ENCODE measurements around the gene WDR37.

WDR37 gene

DNA sequence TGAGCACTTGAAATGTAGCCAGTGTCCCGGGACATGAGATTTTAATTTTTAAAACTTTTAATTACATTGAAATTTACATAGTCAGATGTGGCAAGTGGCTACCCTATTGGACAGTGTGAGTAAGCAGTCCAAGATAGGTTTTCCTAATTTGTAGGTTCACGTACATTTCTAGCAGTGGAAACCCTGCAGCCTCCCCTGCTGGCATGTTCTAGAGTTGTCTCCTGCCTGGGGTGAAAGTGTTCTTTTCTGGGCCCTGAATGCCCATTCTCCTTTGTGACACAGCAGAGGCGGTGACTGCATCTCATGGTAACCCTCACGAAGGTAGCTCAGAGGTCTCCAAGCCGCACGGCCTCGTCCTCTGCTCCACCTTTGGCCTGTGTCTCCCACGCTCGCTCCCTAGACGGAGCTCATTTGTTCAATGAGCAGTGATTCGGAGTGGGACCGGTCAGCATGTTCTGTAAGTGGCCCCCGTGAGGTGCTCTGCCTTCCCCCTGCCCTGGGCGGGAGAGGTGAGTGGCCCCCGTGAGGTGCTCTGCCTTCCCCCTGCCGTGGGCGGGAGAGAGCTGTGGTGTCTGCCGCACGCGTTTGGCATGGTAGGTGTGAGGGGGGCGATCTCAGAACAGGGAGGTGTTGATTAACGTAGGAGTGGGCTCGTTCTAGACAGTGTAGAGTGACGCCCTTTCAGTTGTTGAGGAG is 18.0 kb downstream of the WDR37 start:
- no peak for DNase-seq (ENCODE audit: low spot score)

DNA sequence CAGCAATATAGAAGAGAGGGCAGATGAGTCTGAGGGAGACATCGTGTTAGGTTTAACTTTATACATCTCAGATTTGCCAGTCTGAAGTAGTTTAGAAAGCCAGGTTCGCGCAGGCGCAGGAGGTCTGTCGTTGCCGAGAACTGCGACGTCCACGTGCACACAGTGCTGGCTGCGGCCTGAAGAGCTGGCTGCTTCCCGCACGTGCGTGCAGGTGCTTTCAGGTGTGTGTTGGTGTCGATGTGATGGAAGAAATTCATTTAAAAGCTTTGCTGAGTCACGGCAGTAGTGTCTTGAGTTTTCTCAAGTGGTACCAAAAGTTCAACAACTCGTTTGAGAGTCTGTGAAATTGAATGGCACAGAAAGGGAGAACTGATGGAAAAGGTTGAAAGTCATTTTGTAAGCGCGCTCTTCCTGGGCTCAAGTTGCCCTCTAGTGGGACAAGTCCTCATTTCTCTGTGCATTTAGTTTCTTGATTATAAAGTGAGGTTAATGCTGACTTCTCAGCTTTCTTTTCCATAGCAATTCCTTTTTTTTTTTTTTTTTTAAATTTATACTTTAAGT is 18.6 kb downstream of the WDR37 start:
- DNase-seq (ENCODE audit: low spot score), result no peak

DNA sequence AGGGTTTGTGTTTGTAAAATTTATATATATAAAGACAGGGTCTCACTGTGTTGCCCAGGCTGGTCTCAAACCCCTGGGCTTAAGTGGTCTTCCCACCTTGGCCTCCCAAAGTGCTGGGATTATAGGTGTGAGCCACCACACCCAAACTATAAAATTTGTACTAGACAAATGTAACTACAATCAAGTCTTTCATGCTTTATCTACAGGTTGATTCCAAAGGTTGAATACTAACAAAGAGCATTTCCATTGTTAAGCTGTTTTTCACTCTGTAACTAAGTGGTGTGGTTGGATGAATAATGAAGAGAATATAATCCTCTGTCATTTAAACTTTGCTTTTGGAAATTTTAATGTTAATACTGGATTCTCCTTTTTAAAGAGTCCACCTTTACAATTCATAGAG is 22.5 kb downstream of the WDR37 start:
- no peak for DNase-seq (ENCODE audit: low spot score)

DNA sequence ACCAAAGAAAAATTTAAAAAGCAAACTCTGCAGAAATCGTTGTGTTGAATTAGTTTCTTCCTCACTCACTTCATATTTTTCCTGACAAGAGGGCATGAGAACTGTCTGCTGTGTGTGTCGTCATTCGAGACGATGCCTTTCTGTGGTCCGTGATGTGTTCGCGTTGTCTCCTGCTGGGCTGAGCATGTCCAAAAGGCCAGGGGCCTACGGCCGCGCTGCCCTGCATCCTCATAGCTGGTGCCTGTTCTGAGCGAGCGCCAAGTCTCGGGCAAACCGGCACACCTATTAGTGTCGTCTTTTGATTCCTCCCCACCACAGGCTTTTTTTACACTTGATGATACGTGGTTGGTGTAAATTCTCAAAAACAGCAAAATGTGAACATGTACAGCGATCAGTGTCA is 27.4 kb downstream of the WDR37 start:
- no peak for DNase-seq (ENCODE audit: low spot score)

DNA sequence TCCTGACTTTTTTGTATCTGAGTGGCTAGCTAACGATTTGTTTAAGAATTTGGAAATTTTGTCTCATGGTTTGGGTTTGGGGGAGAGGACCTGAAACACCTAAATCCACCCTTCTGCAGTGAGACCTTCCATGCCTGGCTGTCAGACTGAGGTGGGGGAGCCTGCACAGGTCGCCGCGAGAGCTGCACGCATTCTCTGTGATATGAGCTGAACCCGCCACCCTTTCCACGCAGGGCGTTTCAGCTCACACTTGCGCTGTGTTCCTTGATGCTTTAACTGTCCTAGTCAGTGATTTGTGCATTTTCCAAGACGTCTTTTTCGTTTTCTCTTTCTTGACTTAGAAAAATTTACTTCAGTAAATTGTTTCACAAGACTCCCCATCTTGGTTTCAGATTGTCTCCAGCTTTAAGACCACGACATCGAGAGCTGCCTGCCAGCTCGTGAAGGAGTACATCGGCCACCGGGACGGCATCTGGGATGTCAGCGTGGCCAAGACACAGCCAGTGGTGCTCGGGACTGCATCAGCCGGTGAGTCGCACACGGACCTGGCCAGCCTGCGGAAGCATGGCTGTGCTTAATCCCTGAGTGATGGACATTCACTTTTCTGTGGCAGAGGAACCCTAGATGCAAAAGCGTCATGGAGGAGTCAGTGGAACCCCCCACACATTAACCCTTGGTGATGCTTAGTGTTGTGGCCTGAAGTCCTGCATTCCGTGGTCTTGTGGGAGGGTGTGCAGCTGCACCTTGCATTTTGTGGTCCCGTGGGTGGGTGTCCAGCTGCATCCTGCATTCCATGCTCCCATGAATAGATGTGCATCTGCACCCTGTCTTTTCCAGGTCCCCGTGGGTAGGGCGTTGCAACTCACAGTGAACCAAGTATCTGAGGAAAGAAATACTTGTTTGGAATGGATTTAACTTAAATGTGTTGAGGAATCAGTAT is 28.1 kb downstream of the WDR37 start:
- DNase-seq (ENCODE audit: low spot score), result no peak

DNA sequence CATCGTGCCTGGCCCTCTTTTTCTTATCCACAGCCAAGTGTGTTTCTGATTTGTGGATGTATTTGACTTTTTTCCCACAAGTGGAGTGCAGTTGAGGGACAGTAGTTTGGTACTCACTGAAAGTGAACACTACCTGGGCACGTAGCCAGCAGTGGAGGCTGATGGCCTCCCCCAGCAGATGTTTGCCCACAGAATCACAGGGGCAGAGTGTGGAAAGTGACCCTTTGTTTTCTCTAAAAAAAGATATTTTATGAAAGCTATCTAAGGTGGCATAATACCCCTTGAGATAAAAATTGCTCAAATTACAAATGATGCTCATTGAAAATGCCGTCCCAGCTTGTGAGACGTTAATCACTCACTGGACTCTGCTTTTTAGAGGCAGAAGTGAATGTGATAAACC is 29.1 kb downstream of the WDR37 start:
- DNase-seq (ENCODE audit: low spot score), result no peak

DNA sequence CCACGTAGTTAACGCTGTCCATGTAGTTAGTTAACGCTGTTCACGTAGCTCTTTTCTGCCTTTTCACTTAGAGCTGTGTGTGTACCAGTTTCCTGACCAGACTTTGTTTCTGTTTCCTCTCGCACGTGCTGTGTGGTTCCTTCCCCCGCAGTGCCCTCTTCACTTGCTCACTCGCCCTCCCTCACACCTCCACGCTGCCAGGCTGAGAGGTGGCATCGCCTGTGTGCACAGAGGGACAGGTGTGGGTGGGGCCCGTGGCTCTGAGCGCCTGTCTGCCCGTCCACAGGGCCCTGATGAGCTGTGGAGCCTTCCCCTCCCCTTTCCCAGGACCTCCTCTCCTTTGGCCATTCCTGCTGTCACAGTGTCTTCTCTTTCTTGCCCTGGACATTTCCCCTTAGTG is 30.6 kb downstream of the WDR37 start:
- DNase-seq (ENCODE audit: low spot score), result no peak

DNA sequence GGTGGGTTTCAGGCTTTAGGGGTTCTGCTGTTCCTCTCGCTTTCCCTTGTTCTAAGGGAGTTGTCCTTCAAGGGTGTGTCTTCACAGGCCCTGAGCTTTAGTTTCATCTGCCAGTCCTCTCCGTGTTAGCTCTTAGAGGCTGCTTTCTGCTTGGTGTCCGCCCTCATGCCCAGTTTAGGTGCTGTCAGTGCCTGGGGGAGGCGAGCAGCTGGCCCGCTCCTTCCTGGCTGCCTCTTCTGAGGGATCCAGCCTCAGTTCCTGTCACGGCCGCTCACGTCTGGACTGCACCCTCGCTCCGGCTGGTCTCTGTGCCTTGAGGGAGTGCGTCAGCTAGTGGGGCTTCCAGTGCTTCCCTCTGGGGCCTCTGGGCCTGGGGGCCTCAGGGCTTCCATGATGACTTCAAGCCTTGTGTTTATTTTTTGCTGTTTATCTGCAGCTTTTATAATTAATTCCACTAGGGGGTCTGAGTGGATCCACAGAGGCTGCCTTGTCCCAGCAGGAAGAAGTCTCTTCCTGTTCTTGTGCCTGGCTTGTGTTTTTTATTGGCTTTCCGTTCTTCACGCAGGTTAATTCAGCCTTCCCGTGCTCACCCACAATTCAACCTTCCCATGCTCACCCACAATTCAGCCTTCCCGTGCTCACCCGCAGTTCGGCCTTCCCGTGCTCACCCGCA is 33.0 kb downstream of the WDR37 start:
- no peak for DNase-seq (ENCODE audit: low spot score)

DNA sequence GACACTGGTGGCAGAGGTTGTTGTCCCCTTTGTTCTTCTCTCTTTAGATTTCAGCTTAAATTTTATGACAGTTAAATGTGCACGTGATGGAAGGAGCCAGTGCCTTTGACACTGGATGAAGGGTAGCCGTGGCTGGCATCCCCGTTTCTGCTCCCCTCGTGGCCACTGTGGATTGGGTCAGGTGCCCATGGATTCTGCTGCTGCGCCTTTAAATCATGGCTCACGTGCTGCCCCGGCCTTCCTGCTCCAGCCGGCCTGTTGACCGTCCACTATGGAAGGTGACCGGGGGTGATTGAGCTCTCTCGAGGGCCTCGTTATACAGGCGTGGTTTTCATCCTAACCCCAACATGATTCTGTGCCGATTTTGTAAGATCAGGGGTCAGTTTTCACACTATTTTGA is 34.5 kb downstream of the WDR37 start:
- DNase-seq (ENCODE audit: low spot score), result no peak

DNA sequence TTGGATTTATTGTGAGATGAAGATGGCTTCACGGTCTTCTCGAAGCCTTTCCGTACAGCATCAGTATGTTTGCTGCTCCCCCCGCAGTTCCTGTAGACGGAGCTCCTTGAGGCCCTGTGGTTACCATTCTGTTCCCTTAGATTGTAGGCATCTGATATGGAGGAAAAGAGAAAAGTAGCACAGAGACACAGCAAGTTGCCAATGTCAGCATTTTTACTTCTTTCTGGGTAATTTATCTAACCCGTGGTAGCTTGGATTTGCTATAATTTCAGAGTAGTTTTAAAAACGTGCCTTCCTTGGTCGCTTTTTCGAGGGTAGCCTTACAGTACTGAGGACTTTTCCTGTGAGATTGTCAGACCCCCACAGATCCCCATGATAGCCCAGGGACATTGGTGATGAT is 37.5 kb downstream of the WDR37 start:
- DNase-seq (ENCODE audit: low spot score), result no peak

DNA sequence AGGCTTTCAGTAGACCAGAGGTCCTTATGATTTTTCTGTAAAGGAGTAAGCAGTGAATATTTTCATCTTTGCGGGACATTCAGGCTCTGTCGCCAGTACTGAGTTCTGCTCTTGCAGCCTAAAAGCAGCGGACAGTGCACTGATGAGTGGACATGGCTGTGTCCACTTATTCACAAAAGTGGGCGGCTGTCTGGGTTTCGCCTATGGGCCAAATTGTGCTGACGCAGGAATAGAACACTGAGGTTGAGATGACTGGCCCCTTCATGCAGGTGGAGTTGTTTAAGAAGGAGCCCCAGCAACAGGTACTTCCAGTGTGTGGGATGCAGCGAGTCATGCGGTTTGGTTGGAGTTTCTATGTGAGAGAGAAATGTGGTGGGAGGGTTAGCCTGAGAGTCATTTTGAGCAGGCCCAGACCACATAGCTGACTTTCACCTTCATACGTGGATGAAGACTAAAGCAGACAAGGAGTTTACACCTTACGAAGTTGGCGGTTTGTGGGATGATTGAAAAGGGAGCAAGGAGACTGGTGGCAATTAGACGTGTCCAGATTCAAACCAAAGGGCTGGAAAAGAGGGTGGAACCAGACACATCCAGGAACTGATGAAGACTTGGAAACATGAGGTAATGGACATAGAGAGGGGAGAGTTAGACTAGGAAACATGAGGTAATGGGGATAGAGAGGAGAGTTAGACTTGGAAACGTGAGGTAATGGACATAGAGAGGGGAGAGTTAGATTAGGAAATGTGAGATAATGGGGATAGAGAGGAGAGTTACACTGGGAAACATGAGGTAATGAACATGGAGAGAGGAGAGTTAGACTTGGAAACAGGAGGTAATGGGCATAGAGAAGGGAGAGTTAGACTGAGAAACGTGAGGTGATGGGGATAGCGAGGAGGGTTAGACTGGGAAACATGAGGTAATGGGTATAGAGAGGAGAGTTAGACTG is 38.2 kb downstream of the WDR37 start:
- no peak for DNase-seq (ENCODE audit: low spot score)

DNA sequence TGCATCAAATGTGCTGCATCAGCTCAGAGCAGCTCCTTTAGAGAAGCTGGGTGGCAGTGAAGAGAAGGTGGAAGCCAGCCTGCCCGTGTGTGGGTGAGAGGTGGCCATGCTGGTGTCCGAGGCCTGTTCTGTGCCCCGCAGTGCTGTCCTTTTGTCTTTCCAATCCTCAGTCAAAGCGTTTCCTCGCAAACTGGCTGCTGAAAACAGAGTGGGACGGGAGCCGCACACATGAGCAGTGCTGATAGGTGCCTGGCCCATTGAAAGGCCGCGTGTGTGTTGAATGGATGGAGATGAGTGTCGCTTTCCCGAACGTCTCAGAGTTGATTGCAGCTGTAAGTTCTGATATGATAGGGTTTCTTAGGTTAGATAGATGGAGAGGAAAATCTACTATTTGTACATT is 39.3 kb downstream of the WDR37 start:
- DNase-seq (ENCODE audit: low spot score), result no peak

DNA sequence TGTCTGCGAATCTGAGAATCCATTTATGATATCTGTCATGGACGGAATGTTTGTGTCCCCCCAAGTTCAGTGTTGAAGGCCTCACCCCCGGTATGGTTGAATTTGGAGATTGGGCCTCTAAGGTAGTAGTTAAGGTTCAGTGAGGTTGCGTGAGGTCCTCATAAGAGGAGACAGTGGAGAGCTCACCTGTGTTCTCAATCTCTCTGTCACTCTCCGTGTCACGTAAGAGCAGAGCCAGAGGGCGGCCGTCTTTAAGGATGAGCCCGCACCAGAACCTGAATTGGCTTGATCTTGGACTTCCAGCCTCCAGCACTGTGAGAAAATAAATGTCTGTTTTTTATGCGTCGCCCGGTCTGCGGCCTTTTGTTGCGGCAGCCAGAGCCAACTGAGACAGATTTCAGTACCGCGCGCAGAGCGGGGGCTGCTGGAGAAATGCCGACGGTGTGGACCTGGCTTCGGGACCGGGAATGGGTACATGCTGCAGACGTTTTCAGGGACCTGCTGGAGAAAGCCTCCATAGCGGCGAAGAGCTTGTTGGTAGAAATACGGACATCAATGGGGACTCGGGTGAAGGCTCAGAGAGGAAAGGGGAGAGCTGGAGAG is 40.2 kb downstream of the WDR37 start:
- no peak for DNase-seq (ENCODE audit: low spot score)

DNA sequence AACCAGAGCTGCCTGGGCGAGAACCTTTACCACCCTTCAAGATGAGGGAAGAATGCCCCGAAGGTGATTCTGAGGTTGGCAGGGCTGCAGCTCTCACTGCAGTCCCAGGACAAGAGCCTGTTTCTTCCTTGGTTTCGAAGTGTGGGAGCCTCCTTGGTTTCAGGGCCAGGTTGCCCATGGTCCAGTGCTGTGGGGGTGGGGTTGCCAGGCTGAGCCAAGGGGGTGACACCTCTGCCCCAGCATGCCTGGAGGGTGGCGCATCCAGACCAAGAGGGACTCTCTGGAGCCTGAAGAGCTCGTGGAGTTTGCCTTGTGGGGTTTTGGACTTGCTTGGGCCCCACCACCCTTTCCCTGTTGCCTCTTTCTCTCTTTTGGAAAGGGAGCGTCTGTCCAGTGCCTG is 41.3 kb downstream of the WDR37 start:
- no peak for DNase-seq (ENCODE audit: low spot score)

DNA sequence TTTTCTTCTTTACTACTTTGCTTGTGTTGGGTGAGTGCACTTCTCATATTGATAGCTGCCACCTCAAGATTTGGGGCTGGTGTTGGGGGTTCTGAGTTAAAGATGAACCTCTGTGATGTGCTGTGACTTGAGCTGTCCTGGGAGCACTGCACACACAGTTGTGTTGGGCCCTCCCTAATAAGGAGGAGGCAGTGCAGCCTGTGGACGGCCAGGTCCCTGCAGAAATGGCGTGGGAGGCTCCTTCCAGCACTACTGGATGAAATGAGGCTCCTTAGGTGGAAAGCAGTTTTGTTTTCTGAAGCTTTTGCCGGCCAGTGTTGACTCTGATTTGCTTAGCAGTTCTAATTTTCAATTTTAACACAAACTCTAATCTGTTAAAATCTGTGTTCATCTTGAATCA is 44.0 kb downstream of the WDR37 start:
- DNase-seq (ENCODE audit: low spot score), result no peak

DNA sequence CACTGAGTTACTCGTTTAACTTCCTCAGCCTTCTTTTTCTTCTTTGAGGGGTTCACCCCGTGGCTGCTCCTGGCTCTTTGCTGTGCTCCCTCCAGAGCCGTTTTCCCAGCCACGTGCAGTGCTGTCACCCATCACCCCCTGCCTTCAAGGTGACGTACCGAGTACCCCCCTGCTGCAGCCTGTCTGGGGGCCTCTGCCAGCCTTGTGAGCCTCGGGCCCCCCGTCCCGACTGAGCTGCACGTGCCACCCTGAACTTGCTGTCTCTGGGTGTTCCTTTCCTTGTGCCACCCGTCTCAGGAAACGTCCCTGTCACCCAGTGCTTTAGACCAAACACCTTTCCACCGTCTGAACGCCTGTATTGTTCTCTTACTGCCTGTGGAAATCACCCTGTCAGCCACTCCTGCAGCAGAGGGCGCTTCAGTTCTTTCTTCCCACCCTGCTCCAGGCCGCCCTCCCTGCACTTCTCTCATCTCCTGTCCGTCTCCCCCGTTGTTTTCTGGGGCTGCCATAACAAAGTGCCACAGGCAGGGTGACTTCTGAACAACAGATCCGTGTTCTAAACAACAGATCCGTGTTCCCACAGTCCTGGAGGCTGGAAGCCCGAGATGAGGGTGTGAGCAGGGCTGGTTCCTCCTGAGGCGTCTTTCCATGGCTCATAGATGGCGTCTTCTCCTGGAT is 44.6 kb downstream of the WDR37 start:
- DNase-seq (ENCODE audit: low spot score), result no peak

DNA sequence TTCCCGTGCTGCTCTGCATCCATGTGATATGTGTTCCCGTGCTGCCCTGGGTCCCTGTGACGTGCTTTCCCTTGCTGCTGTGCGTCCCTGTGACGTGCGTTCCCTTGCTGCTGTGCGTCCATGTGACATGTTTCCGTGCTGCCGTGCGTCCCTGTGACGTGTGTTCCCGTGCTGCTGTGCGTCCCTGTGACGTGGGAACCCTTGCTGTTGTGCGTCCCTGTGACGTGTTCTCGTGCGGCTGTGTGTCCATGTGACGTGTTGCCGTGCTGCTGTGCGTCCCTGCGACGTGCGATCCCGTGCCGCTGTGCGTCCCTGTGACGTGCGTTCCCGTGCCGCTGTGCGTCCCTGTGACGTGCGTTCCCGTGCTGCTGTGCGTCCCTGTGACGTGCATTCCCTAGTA is 45.8 kb downstream of the WDR37 start:
- no peak for DNase-seq (ENCODE audit: low spot score)

DNA sequence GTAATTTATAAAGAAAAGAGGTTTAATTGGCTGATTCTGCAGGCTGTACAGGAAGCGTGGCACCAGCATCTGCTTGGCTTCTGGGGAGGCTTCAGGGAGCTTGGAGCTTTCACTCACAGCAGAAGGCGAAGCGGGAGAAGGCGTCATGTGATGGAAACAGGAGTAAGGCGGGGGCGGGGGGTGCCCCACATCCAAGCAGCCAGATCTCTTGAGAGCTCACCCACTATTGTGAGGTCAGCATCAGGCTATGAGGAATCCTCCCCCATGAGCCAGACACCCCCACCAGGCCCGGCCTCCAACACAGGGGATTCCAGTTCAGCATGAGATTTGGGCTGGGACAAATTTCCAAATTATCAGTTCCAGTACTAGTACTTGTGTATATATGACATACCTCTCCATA is 46.2 kb downstream of the WDR37 start:
- DNase-seq (ENCODE audit: low spot score), result no peak

DNA sequence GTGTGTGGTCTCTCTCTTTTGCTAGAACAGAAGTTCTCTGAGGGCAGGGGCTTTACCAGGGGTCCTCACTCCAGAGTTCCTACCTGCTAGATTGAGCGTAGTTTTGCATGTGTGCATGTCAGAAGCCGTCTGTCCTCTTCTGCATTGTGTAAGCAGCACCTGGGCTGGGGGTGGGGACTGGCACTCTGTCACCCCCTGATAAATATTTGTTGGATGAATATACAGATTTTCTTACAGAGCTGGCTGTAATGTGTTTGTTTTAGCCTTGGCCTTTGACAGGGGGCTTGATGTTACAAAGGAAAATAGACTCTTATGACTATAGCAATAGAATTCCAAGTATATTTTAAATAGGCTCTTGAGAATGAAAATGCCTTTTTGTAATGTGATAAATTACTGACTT is 46.6 kb downstream of the WDR37 start:
- no peak for DNase-seq (ENCODE audit: low spot score)

DNA sequence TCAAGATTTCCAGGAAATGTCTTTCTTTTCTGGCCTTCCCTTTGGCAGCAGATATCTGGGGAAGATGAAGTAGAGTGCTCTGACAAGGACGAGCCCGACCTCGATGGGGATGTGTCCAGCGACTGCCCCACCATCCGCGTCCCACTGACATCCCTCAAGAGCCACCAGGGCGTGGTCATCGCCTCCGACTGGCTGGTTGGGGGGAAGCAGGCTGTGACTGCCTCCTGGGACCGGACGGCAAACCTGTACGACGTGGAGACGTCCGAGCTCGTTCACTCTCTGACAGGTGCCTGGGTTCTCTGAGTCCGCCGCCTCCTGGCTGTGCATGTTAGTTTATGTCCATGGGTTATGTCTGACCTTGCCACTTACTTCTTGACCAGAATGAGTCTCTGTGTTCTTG is 47.4 kb downstream of the WDR37 start:
- DNase-seq (ENCODE audit: low spot score), result no peak

DNA sequence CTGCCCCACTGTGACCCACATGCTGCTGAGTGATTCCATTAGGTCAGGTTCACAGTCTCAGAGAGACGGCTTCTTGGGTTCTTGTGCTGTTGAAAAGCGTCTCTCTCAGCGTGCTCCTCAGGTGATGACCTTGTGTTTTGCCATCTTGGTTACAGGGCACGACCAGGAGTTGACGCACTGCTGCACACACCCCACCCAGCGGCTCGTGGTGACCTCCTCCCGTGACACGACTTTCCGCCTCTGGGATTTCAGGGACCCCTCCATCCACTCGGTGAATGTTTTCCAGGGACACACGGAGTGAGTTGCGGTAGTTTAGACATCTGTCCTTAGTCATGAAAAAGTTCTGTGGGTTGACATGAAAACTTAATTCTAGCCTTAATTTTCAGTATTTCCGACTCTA is 48.8 kb downstream of the WDR37 start:
- no peak for DNase-seq (ENCODE audit: low spot score)

Measured in germinal center (tissue), 1 donor.